ENCODE results near the gene CD300LG. TPM values are rescaled to one million over a fixed set of nuclear protein-coding genes. Genes with fewer than 3 reads are reported as not detected.
"Not testable (repeated sequence)": the region's sequence is repeated elsewhere in the genome, so short reads cannot be mapped to it uniquely, and the experiment has no call there.

Gene CD300LG, protein sequence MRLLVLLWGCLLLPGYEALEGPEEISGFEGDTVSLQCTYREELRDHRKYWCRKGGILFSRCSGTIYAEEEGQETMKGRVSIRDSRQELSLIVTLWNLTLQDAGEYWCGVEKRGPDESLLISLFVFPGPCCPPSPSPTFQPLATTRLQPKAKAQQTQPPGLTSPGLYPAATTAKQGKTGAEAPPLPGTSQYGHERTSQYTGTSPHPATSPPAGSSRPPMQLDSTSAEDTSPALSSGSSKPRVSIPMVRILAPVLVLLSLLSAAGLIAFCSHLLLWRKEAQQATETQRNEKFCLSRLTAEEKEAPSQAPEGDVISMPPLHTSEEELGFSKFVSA
- total RNA-seq (2014; rRNA removed; shearing (Covaris generic)), result not detected in 2 replicates

DNA sequence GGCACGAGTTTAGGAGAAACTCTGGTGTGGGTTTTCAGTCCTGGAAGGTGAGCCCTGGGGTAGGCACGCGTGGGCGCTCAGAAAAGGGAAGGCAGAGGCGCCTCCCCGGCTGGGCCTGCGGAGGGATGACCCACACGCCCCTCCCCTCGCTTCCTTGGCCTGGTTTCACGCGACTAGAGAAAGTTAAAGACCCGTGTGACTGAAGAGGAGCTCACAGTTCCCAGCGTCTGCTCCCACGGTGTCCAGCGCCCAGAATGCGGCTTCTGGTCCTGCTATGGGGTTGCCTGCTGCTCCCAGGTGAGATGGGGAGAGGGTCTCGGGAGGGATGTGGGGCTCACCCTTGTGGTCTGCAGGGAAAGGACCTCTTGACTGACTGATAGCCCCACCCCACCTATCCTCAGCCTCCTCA is at the start of gene CD300LG:
TSS of gene CD300LG (plus strand) at position 214 of the 409 bp plus-strand sequence. CDS start at position 255, 41 bp downstream.
- no peak within 1 kb of the TSS for H3K27ac ChIP-seq
- no peak for DNase-seq (ENCODE audit: low read depth in 1 of 2, low spot score in 2 of 2)
- H3K36me3 ChIP-seq, result no peaks in the 10 kb centered on the region
- 0 out of 2 replicates have a peak, but pooled peaks cover 3% of the 10 kb centered on the region for H3K4me1 ChIP-seq (replicated peaks)
- peaks cover 10% of the 10 kb centered on the region for H3K27me3 ChIP-seq (replicated peaks)
- no peak within 1 kb of the TSS for H3K4me3 ChIP-seq
- no peaks in the 10 kb centered on the region for H3K9me3 ChIP-seq (replicated peaks)

DNA sequence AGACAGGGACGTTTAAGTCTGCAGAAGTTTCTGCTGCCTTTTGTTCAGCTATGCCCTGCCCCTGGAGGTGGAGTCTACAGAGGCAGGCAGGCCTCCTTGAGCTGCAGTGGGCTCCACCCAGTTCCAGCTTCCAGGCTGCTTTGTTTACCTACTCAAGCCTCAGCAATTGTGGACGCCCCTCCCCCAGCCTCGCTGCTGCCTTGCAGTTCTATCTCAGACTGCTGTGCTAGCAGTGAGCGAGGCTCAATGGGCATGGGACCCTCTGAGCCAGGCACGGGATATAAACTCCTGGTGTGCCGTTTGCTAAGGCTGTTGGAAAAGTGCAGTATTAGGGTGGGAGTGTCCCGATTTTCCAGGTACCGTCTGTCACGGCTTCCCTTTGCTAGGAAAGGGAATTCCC is 49.0 kb upstream of the CD300LG start:
- H3K4me1 ChIP-seq (replicated peaks); H3K9me3 ChIP-seq (replicated peaks); H3K36me3 ChIP-seq; H3K27ac ChIP-seq; H3K27me3 ChIP-seq (replicated peaks); DNase-seq (ENCODE audit: low read depth in 1 of 2, low spot score in 2 of 2); H3K4me3 ChIP-seq: not testable (repeated sequence)

DNA sequence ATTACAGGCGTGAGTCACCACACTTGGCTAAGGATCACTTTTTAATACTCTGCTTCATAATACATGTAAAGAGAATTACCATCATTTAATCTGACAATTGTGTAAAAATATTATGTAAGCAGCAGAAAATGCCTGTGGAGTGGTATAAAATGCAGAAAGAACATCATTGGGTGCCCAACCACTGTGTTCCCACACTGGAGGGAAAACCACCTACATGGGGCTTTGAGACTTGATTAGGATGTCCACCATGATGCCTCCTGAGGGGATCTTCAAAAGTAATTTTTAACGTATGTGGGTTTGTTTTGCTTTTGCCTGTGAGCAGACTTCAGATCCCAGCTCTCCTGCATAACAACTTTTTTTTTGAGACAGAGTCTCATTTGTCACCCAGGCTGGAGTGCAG is 47.9 kb upstream of the CD300LG start:
- Histone ChIP-seq H3K9me3 (replicated peaks) (no peaks in the 10 kb centered on the region), H3K4me3 (no peak overlapping the region), H3K36me3 (0 out of 2 replicates have a peak, but pooled peaks cover 3% of the 10 kb centered on the region), H3K4me1 (replicated peaks) (no peaks in the 10 kb centered on the region), H3K27ac (no peak overlapping the region), H3K27me3 (replicated peaks) (0 out of 2 replicates have a peak, but pooled peaks cover 6% of the 10 kb centered on the region)
- DNase-seq (ENCODE audit: low read depth in 1 of 2, low spot score in 2 of 2), result no peak

DNA sequence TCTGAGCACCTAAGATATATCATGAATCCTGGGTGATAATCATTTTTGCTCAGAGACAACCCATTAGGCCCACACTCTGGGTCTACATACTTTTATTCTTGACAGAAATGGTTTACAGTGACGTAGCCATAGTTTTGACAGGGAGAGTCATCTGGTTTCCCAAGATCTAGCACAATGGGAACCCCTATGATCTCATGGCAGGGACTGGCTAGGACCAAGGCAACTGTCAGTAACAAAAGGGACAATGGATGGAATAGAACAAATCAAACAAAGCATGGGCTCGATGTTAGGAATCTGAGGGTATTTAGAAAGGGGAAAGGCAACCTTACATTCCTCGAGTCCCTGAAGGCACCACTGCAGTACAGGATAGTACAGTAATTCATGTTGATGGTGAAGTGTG is 46.2 kb upstream of the CD300LG start:
- H3K4me1 ChIP-seq (replicated peaks), result no peaks in the 10 kb centered on the region
- H3K27me3 ChIP-seq (replicated peaks), result 0 out of 2 replicates have a peak, but pooled peaks cover under 1% of the 10 kb centered on the region
- DNase-seq (ENCODE audit: low read depth in 1 of 2, low spot score in 2 of 2), result no peak

DNA sequence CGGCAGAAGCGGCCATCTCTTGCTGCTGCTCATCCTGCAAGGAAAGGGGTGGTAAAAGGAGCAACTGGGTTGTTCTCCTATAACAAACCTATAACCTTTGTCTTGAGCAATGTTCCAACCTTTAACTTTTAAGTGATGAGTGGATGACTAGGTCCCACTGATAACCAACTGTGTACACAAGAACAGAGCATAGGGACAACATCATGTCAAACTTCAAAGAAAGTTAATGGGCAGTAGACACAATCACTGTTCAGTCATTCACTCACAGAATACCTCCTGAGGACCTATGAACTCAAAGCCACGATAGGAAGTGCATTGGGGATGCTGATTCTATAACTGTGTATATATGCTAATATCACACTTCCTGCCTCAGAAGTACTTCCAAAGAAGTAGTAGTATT is 45.1 kb upstream of the CD300LG start:
- H3K9me3 ChIP-seq (replicated peaks), result no peaks in the 10 kb centered on the region
- no peak for DNase-seq (ENCODE audit: low read depth in 1 of 2, low spot score in 2 of 2)
- no peaks in the 10 kb centered on the region for H3K27me3 ChIP-seq (replicated peaks)
- H3K36me3 ChIP-seq, result peaks cover 7% of the 10 kb centered on the region; the same call in 1 of the 2 replicates
- H3K4me3 ChIP-seq, result no peak overlapping the region
- H3K27ac ChIP-seq, result no peak overlapping the region
- H3K4me1 ChIP-seq (replicated peaks), result no peaks in the 10 kb centered on the region

More for the DNA sequence above, 46.2 kb upstream of the CD300LG start:
- no peaks in the 10 kb centered on the region for H3K9me3 ChIP-seq (replicated peaks)
- no peak overlapping the region for H3K27ac ChIP-seq
- no peak overlapping the region for H3K4me3 ChIP-seq
- H3K36me3 ChIP-seq, result peaks cover 7% of the 10 kb centered on the region; the same call in 1 of the 2 replicates

DNA sequence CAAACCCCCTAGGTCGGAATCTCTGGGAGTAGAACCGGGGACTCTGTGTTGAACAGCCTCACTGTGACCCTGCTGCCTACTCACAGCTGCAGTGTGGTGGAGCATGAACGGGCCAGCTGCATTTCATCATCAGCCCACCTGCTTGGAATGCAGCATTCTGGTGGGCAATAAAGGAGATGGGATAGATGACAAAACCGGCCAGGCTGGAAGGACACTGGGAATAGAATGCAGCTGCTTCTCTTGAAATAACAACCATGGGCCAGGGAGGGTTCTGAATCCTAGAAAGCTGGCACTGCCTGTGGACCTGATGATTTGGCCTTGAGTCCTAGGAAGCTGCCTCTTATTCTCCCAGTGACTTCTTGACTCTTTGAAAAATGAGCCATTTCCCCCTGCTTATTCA is 43.2 kb upstream of the CD300LG start:
- Histone ChIP-seq H3K4me3 (no peak overlapping the region), H3K36me3 (peaks cover 14% of the 10 kb centered on the region), H3K9me3 (replicated peaks) (no peaks in the 10 kb centered on the region), H3K27me3 (replicated peaks) (no peaks in the 10 kb centered on the region), H3K4me1 (replicated peaks) (no peaks in the 10 kb centered on the region), H3K27ac (no peak overlapping the region)
- no peak for DNase-seq (ENCODE audit: low read depth in 1 of 2, low spot score in 2 of 2)

DNA sequence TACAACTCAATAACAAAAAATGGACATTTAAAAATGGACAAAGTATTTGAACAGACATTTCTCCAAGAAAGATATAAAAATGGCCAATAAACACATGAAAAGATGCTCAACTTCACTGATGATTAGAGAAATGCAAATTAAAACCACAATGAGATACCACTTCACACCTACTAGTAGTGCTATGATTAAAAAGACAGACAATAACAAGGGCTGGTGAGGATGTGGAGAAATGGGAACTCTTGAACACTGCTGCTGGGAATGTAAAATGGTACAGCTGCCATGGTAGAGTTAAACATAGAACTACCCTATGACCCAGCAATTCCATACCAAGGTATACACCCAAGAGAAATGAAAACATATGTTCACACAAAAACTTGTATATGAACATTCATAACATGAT is 41.9 kb upstream of the CD300LG start:
- no peaks in the 10 kb centered on the region for H3K9me3 ChIP-seq (replicated peaks)
- peaks cover 14% of the 10 kb centered on the region for H3K36me3 ChIP-seq
- DNase-seq (ENCODE audit: low read depth in 1 of 2, low spot score in 2 of 2), result no peak
- H3K4me1 ChIP-seq (replicated peaks), result no peaks in the 10 kb centered on the region
- no peaks in the 10 kb centered on the region for H3K27me3 ChIP-seq (replicated peaks)
- no peak overlapping the region for H3K4me3 ChIP-seq
- H3K27ac ChIP-seq, result no peak overlapping the region

DNA sequence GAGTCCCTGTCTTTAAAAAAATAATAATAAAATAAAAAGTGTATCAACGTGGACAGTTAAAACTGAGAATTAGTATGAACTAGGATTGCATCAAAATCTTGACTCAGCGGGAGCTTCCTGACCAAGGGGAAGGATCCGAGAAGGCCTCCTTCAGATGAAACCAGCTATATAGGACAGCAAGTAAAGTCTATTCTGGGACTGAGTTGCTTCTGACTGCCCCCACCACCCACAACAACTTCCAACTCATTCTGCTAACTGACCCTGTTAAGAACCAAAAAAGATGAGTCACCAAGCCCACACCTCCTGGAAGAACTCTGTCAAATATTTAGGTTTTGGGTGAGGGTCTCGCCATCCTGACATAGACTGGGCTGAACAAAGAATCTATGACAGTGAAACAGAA is 38.9 kb upstream of the CD300LG start:
- H3K27ac ChIP-seq, result no peak overlapping the region

DNA sequence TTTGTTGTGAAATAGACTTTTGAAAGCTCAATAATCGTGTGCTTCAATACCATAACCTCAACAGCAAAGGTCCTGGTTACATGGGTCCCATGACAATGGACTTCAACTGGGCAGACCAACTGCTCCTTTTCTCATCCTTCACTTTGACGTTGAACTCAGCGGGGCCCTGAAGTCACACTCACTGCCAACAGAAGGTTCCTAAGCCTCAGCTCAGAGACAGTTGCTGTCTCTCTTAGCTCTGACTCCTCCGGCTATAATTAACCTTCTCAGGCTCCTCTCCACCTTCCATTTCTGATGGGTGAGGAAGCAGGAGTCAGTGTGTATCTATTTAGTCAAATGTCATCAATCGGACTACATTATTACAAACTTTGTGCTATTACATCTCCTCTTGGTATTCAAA is 37.9 kb upstream of the CD300LG start:
- Histone ChIP-seq H3K36me3 (peaks cover 20% of the 10 kb centered on the region), H3K27ac (no peak overlapping the region), H3K27me3 (replicated peaks) (no peaks in the 10 kb centered on the region), H3K4me1 (replicated peaks) (no peaks in the 10 kb centered on the region), H3K4me3 (no peak overlapping the region), H3K9me3 (replicated peaks) (no peaks in the 10 kb centered on the region)
- DNase-seq (ENCODE audit: low read depth in 1 of 2, low spot score in 2 of 2), result no peak

More for the DNA sequence above, 38.9 kb upstream of the CD300LG start:
- no peak overlapping the region for H3K4me3 ChIP-seq
- H3K27me3 ChIP-seq (replicated peaks), result no peaks in the 10 kb centered on the region
- no peaks in the 10 kb centered on the region for H3K9me3 ChIP-seq (replicated peaks)
- DNase-seq (ENCODE audit: low read depth in 1 of 2, low spot score in 2 of 2), result no peak
- peaks cover 13% of the 10 kb centered on the region for H3K36me3 ChIP-seq
- H3K4me1 ChIP-seq (replicated peaks), result no peaks in the 10 kb centered on the region

DNA sequence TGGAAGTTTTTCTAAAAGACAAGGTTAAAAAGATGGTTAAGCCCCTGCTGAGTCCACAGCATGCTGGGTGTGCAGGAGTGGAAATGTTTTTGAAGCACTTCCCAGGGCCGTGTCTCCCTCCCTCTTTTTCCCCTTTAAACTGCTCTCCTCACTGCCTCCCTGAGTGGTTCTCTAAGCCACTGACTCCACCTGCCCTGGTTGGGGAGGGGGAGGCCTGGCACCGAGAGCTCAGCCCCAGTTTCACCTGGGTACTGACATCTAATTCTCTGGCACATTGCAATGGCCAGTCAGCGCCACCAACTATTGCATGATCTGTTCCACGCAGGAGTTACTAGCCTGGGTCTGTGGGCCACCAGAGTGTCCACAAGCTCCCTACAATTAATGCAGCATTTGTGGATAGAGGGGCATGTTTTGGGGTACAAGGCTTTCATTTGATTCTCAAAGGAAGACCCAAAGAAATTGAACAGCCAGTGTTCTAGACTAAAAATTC is 36.7 kb upstream of the CD300LG start:
- Histone ChIP-seq H3K9me3 (replicated peaks) (no peaks in the 10 kb centered on the region), H3K4me1 (replicated peaks) (peaks cover 8% of the 10 kb centered on the region), H3K4me3 (no peak overlapping the region)

DNA sequence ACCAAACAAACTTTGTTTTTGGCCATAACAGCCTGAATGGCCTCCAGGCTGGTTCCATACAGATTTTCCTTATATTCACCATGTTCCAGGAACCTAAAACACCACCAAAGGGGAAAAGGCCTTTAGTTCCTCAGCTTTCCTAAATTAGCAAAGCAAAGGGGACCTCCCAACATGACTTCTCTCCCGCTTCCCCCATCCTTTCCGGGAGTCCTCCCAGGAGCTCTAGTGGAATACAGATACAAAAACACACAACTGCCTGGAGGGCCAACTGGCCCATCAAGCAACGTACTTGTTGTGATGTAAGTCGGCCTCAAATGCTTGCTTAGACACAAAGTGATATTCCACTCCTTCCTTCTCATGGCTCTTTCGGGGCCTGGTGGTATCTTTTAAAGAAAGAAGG is 36.2 kb upstream of the CD300LG start:
- H3K4me1 ChIP-seq (replicated peaks), result peaks cover 8% of the 10 kb centered on the region
- peaks cover 21% of the 10 kb centered on the region for H3K36me3 ChIP-seq
- H3K9me3 ChIP-seq (replicated peaks), result no peaks in the 10 kb centered on the region
- H3K27me3 ChIP-seq (replicated peaks), result no peaks in the 10 kb centered on the region
- H3K4me3 ChIP-seq, result no peak overlapping the region
- no peak for DNase-seq (ENCODE audit: low read depth in 1 of 2, low spot score in 2 of 2)
- no peak overlapping the region for H3K27ac ChIP-seq

More for the DNA sequence above, 36.7 kb upstream of the CD300LG start:
- Histone ChIP-seq H3K36me3 (peaks cover 21% of the 10 kb centered on the region), H3K27me3 (replicated peaks) (no peaks in the 10 kb centered on the region), H3K27ac (no peak overlapping the region)
- no peak for DNase-seq (ENCODE audit: low read depth in 1 of 2, low spot score in 2 of 2)

DNA sequence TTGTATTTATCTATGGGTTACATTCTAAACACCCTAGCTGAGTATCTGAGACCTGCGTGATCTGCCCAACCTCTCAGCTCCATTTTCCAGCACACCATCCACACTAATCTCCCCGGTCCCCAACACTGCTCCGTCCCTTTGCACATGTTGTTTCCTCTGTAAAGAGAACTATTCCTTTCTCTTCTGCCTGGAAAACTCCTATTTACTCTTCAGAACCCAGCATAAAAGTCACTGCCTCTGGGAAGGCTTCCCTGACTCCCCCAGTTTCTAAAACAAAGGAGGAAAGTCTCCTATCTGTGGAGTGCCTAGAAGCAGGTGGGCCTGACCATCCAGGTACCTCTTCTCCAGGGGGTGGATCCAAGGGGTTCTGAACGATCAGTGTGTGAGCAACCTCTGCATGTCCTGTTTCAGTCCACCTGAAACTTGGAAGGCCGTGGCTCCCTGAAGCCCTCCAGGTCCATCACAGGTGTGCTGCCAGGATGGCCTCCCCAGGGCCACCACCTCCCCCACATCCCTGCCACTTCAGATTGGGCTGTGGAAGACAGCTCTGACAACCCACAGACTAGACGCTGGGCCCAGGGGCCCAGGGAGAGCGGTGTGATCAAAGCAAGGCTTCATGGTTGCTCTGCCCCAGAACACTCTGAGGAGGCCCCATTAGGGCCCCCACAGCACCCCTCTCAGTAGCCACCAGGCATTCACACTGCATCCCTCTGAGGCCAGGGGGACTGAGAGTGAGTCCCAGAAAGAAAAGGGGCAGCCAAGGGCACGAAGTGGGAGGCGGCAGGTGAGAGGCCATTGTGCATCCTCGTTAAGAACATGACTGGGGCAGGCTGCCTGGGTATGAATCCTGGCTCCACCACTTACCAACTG is 34.3 kb upstream of the CD300LG start:
- H3K27ac ChIP-seq, result no peak overlapping the region
- no peak for DNase-seq (ENCODE audit: low read depth in 1 of 2, low spot score in 2 of 2)
- H3K27me3 ChIP-seq (replicated peaks), result no peaks in the 10 kb centered on the region

DNA sequence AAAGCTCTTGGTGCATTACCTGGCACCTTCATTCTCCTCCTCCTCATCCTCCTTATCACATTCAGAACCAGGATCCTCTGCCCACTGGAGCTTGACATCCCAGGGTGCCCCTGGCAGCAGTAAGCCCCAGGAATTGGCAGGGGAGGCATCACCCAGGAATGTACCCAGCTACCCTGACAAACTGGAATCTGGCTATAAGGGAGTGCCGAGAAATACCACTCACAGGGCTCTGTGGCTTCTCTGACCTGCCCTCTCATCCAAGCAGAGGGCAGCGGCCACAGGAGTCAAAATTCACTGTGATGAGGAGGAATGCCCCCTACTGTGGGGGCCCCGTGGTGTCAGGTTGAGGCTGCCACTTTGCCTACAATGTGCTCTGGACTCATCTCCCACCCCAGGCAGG is 33.6 kb upstream of the CD300LG start:
- no peak overlapping the region for H3K27ac ChIP-seq
- DNase-seq (ENCODE audit: low read depth in 1 of 2, low spot score in 2 of 2), result no peak

More for the DNA sequence above, 34.3 kb upstream of the CD300LG start:
- Histone ChIP-seq H3K4me1 (replicated peaks) (peaks cover 8% of the 10 kb centered on the region), H3K4me3 (no peak overlapping the region), H3K9me3 (replicated peaks) (no peaks in the 10 kb centered on the region), H3K36me3 (peaks cover 21% of the 10 kb centered on the region)

DNA sequence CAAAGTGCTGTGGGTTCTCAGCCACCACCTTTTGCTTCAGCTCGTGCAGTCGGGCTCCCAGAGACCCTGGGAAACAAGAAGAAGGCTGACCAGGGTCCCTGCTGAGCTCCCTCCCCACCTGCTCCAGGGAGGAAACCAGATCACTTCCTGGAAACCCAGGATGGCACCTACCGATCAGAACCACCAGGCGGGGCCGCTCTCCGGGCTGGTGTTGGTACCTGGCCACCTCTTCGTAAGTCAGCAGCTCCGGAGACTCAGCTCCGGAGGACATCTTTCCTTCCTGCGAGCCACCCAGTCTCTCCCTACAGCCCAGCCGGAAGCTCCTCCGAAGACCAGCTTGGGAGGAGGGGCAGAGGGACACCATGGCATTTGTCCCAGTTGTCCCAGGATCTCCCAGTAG is 33.0 kb upstream of the CD300LG start:
- Histone ChIP-seq H3K27me3 (replicated peaks) (no peaks in the 10 kb centered on the region), H3K9me3 (replicated peaks) (no peaks in the 10 kb centered on the region), H3K27ac (no peak overlapping the region), H3K36me3 (peaks cover 15% of the 10 kb centered on the region), H3K4me3 (no peak overlapping the region), H3K4me1 (replicated peaks) (peaks cover 8% of the 10 kb centered on the region)
- DNase-seq (ENCODE audit: low read depth in 1 of 2, low spot score in 2 of 2), result no peak

More for the DNA sequence above, 33.6 kb upstream of the CD300LG start:
- Histone ChIP-seq H3K9me3 (replicated peaks) (no peaks in the 10 kb centered on the region), H3K27me3 (replicated peaks) (no peaks in the 10 kb centered on the region), H3K36me3 (peaks cover 16% of the 10 kb centered on the region), H3K4me1 (replicated peaks) (peaks cover 8% of the 10 kb centered on the region), H3K4me3 (no peak overlapping the region)
